CD4-positive, alpha-beta T cell treated with Interleukin-10 for 1 hour (primary cell): ENCODE measurements around the gene ZNF618.

ENCODE experiments used
- DNase-seq: peaks from one replicate; pipeline ENCODE4 v3.0.0-alpha.2; 2020

The ZNF618 gene

GRCh38 chr9:113885183-113886025 is 9.3 kb downstream of the ZNF618 start:
- no peak for DNase-seq

GRCh38 chr9:113886026-113886369 is 9.9 kb downstream of the ZNF618 start:
- DNase-seq = no peak

GRCh38 chr9:113886466-113886865 is 10.4 kb downstream of the ZNF618 start:
- DNase-seq = peak; percentile 5

- peak; percentile 22 for DNase-seq
Observed at GRCh38 chr9:113886933-113887332, 10.8 kb downstream of the ZNF618 start.

- DNase-seq = no peak
Observed at GRCh38 chr9:113887436-113887835, 11.3 kb downstream of the ZNF618 start.

GRCh38 chr9:113888336-113888735 is 12.2 kb downstream of the ZNF618 start:
- DNase-seq = no peak

GRCh38 chr9:113888976-113889375 is 12.9 kb downstream of the ZNF618 start:
- DNase-seq = no peak

- no peak for DNase-seq
Observed at GRCh38 chr9:113890704-113891103, 14.6 kb downstream of the ZNF618 start.

GRCh38 chr9:113892861-113893491 is 16.9 kb downstream of the ZNF618 start:
- DNase-seq = no peak

- no peak for DNase-seq
Observed at GRCh38 chr9:113894166-113894565, 18.1 kb downstream of the ZNF618 start.

GRCh38 chr9:113895526-113895925 is 19.4 kb downstream of the ZNF618 start:
- DNase-seq = no peak

GRCh38 chr9:113896713-113897112 is 20.6 kb downstream of the ZNF618 start:
- DNase-seq = no peak

GRCh38 chr9:113898151-113898550 is 22.0 kb downstream of the ZNF618 start:
- DNase-seq = no peak

GRCh38 chr9:113898596-113898995 is 22.5 kb downstream of the ZNF618 start:
- DNase-seq = no peak

GRCh38 chr9:113899205-113899604 is 23.1 kb downstream of the ZNF618 start:
- no peak for DNase-seq

- DNase-seq = no peak
Observed at GRCh38 chr9:113901221-113901688, 25.1 kb downstream of the ZNF618 start.

- DNase-seq = no peak
Observed at GRCh38 chr9:113903514-113904077, 27.5 kb downstream of the ZNF618 start.

- DNase-seq = no peak
Observed at GRCh38 chr9:113906411-113907110, 30.5 kb downstream of the ZNF618 start.

GRCh38 chr9:113907282-113907681 is 31.2 kb downstream of the ZNF618 start:
- no peak for DNase-seq

GRCh38 chr9:113909421-113909820 is 33.3 kb downstream of the ZNF618 start:
- DNase-seq = no peak

- DNase-seq = no peak
Observed at GRCh38 chr9:113910036-113910639, 34.0 kb downstream of the ZNF618 start.

- no peak for DNase-seq
Observed at GRCh38 chr9:113911850-113912557, 35.9 kb downstream of the ZNF618 start.
